Measurements from ENCODE around the gene KCTD1.

DNA sequence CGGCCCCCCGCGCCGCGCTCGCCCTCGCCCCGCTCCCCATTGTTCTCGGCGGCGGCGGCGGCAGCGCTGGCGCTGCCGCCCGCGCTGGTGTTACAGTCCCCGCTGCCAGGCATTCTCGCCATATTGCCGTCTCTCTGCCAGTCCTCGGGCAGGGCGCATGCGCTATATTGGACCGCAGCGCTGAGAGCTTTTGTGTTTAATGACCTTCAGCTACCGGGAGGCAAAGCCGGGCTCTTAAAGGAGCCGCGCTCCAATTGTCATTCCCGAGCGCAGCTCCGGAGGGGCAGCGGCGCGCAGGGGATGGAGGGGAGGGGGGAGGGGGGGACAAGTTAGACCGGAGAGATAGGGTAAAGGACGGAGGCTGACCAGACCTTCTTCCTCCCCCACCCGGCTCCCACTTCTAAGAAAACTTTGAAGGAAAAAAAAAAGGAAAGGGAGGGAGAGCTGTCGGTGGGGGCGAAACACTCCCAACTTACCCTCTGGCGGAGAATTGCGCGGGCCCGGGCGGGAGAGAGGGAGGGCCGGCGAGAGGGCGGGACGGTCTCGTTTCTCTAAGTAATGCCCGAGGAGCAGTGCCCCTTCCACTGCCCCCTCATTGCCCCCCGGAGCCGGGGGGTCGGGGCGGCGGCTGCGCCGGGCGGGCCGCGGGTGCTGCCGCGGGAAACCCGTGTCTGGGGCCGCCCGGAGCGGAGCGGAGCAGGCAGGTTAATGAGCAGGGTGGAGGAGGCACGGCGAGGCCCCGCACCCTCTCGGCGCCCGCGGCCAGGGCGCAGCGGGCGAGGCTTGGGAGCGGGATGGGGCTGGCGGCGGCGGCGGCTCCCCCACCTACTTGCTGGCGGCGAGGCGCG lies at the start of gene KCTD1:
- TF ChIP-seq, protein P1, sequence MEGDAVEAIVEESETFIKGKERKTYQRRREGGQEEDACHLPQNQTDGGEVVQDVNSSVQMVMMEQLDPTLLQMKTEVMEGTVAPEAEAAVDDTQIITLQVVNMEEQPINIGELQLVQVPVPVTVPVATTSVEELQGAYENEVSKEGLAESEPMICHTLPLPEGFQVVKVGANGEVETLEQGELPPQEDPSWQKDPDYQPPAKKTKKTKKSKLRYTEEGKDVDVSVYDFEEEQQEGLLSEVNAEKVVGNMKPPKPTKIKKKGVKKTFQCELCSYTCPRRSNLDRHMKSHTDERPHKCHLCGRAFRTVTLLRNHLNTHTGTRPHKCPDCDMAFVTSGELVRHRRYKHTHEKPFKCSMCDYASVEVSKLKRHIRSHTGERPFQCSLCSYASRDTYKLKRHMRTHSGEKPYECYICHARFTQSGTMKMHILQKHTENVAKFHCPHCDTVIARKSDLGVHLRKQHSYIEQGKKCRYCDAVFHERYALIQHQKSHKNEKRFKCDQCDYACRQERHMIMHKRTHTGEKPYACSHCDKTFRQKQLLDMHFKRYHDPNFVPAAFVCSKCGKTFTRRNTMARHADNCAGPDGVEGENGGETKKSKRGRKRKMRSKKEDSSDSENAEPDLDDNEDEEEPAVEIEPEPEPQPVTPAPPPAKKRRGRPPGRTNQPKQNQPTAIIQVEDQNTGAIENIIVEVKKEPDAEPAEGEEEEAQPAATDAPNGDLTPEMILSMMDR (conservative IDR thresholded peaks at IDR 0.05) = no peak
- no peak for TF ChIP-seq EZH2 (IDR thresholded peaks at IDR 0.05; ENCODE audit: low read depth)

All from PC-9 (cell line).